Liver (tissue), 9 donors: Measurements from ENCODE around the gene HIF3A. TPM values are rescaled to one million over a fixed set of nuclear protein-coding genes. Genes with fewer than 3 reads are reported as not detected.

ENCODE experiments used
- DNase-seq: peaks from one replicate; pipeline ENCODE4 v3.0.0-alpha.2; 2017; ENCODE audit warnings: low spot score
- H3K27ac ChIP-seq, 2 donors: one replicate each; pipeline ENCODE4 v1.7.0; 2013; ENCODE audit warnings: inconsistent platforms in 2 of 2, low read length in 2 of 2, control low read depth in 1 of 2, low read depth in 1 of 2, mild to moderate bottlenecking in 1 of 2
- H3K27me3 ChIP-seq, 4 donors: one replicate each; pipeline versions ENCODE4 v1.6.1 to v1.7.0; 2013; ENCODE audit warnings: low read length in 3 of 4, inconsistent platforms in 1 of 4, mild to moderate bottlenecking in 1 of 4, moderate library complexity in 1 of 4; ENCODE audit not compliant: control insufficient read depth in 4 of 4, insufficient read depth in 4 of 4
- H3K36me3 ChIP-seq, 4 donors: one replicate each; pipeline versions ENCODE4 v1.6.1 to v1.7.0; 2013; ENCODE audit warnings: low read length in 3 of 4, mild to moderate bottlenecking in 3 of 4, low read depth in 1 of 4, moderate library complexity in 1 of 4; ENCODE audit not compliant: control insufficient read depth in 4 of 4, insufficient read depth in 3 of 4
- H3K4me1 ChIP-seq, 4 donors: one replicate each; pipeline versions ENCODE4 v1.6.1 to v1.7.0; 2013; ENCODE audit warnings: low read length in 3 of 4, mild to moderate bottlenecking in 3 of 4, moderate library complexity in 1 of 4; ENCODE audit not compliant: control insufficient read depth in 4 of 4, insufficient read depth in 4 of 4
- H3K4me3 ChIP-seq, 3 donors: one replicate each; pipeline versions ENCODE4 v1.6.1 to v1.7.0; 2013; ENCODE audit warnings: low read length in 3 of 3, control low read depth in 1 of 3, low read depth in 1 of 3, mild to moderate bottlenecking in 1 of 3
- H3K9ac ChIP-seq, 2 donors: one replicate each; pipeline ENCODE4 v1.7.0; 2013; ENCODE audit warnings: low read length in 2 of 2, mild to moderate bottlenecking in 2 of 2, moderate library complexity in 2 of 2, control low read depth in 1 of 2, low read depth in 1 of 2
- H3K9me3 ChIP-seq, 4 donors: one replicate each; pipeline versions ENCODE4 v1.6.1 to v1.7.0; 2013; ENCODE audit warnings: low read length in 3 of 4; ENCODE audit not compliant: control insufficient read depth in 4 of 4
- ATF3 ChIP-seq: IDR thresholded peaks from 2 replicates; pipeline ENCODE4 v1.6.1; 2016; ENCODE audit warnings: antibody characterized with exemption
- FOXA1 ChIP-seq: IDR thresholded peaks from 2 replicates; pipeline ENCODE4 v1.6.1; 2016; ENCODE audit warnings: antibody characterized with exemption
- GABPA ChIP-seq, 2 donors: IDR thresholded peaks in 1 of 2; conservative IDR thresholded peaks in 1 of 2; 2 replicates each; pipeline ENCODE4 v1.6.1; 2016; ENCODE audit warnings: antibody characterized with exemption in 2 of 2, mild to moderate bottlenecking in 1 of 2, moderate library complexity in 1 of 2
- HNF4A ChIP-seq, 2 donors: conservative IDR thresholded peaks; 2 replicates each; pipeline ENCODE4 v1.6.1; 2016; ENCODE audit warnings: antibody characterized with exemption in 2 of 2, mild to moderate bottlenecking in 2 of 2
- HNF4G ChIP-seq: IDR thresholded peaks from 2 replicates; pipeline ENCODE4 v1.6.1; 2016; ENCODE audit warnings: antibody characterized with exemption
- MAX ChIP-seq: IDR thresholded peaks from 2 replicates; pipeline ENCODE4 v1.6.1; 2016; ENCODE audit warnings: antibody characterized with exemption
- NR2F2 ChIP-seq: IDR thresholded peaks from 2 replicates; pipeline ENCODE4 v1.6.1; 2016; ENCODE audit warnings: antibody characterized with exemption
- RAD21 ChIP-seq, 2 donors: IDR thresholded peaks; 2 replicates each; pipeline ENCODE4 v1.6.1; 2016; ENCODE audit warnings: antibody characterized with exemption in 2 of 2, mild to moderate bottlenecking in 2 of 2
- REST ChIP-seq: IDR thresholded peaks from 2 replicates; pipeline ENCODE4 v1.6.1; 2016; ENCODE audit warnings: antibody characterized with exemption, mild to moderate bottlenecking
- RXRA ChIP-seq, 2 donors: IDR thresholded peaks; 2 replicates each; pipeline ENCODE4 v1.6.1; 2017 to 2018; ENCODE audit warnings: antibody characterized with exemption in 2 of 2, mild to moderate bottlenecking in 1 of 2
- SP1 ChIP-seq: IDR thresholded peaks from 2 replicates; pipeline ENCODE4 v1.6.1; 2018; ENCODE audit warnings: antibody characterized with exemption, mild to moderate bottlenecking
- TAF1 ChIP-seq: conservative IDR thresholded peaks from 2 replicates; pipeline ENCODE4 v1.6.1; 2016; ENCODE audit warnings: antibody characterized with exemption, mild to moderate bottlenecking
- YY1 ChIP-seq: IDR thresholded peaks from 2 replicates; pipeline ENCODE4 v1.6.1; 2016; ENCODE audit warnings: antibody characterized with exemption, mild to moderate bottlenecking
- ZBTB33 ChIP-seq: IDR thresholded peaks from 2 replicates; pipeline ENCODE4 v1.6.1; 2016; ENCODE audit warnings: antibody characterized with exemption
- WGBS: extraction: QIAGEN DNeasy Blood & Tissue Kit; methylation state at CpG from one replicate; pipeline ENCODE4 v1.1.7; 2013; 5-methylcytosine and 5-hydroxymethylcytosine counted together
- polyA plus RNA-seq, 2 donors: library from polyadenylated mRNA; stranded (reverse) in 1 of 2; unstranded in 1 of 2; fragments of 200-250 nt in 1 of 2; fragments of >200 nt in 1 of 2; fragmentation: Nextera tagmentation in 1 of 2; extraction: Ambion mirVana in 1 of 2; gene quantifications; one replicate each; pipeline versions ENCODE4 v1.2.1 to v1.2.3, GENCODE V29; 2013 to 2015
- total RNA-seq, 2 donors: library from RNA; depleted of rRNA; stranded (reverse); fragments of >200 nt; gene quantifications; one replicate each; pipeline ENCODE4 v1.2.3, GENCODE V29; 2014
- donor health status: healthy.
- donor health status: healthy.
- donor health status: healthy.
- donor health status: healthy.
- donor health status: healthy.

Gene HIF3A
- total and polyA plus RNA-seq, 4 donors = 2.2 to 20.5 (median 6.8) TPM

- Histone ChIP-seq H3K9ac (no peak overlapping the region), H3K4me1 (peaks cover 0 to 33% (median 14%) of the 10 kb centered on the region in 4 donors), H3K36me3 (no peaks in the 10 kb centered on the region), H3K27me3 (no peaks in the 10 kb centered on the region), H3K27ac (peak overlapping the region in 1 of 2 donors; percentile 19), H3K4me3 (peak overlapping the region in 1 of 3 donors; percentile 1), H3K9me3 (no peaks in the 10 kb centered on the region)
- 37% methylated on average over 7 of the region's 7 CpGs for WGBS
- TF ChIP-seq MAX (peak; percentile 16), SP1 (no peak)
- DNase-seq = no peak
These were observed 1.7 kb downstream of the HIF3A start for GRCh38 chr19:46298479-46299003.

- Histone ChIP-seq H3K27me3 (no peaks in the 10 kb centered on the region), H3K4me3 (peak overlapping the region in 1 of 3 donors; percentile 27), H3K9ac (no peak overlapping the region), H3K9me3 (no peaks in the 10 kb centered on the region), H3K27ac (no peak overlapping the region), H3K4me1 (peaks cover 0 to 33% (median 14%) of the 10 kb centered on the region in 4 donors), H3K36me3 (peaks cover 0 to 1% (median 0%) of the 10 kb centered on the region in 4 donors)
- 8% methylated on average over 11 of the region's 11 CpGs for WGBS
- TF ChIP-seq RXRA (IDR thresholded peaks at IDR 0.05) (peak in 1 of 2 donors; percentile 40), MAX (peak; percentile 4), YY1 (no peak), HNF4A (conservative IDR thresholded peaks at IDR 0.05) (no peak), FOXA1 (no peak), NR2F2 (peak; percentile 53), SP1 (peak; percentile 75), RAD21 (IDR thresholded peaks at IDR 0.05) (no peak)
- peak; percentile 100 for DNase-seq
These were observed 2.2 kb downstream of the HIF3A start for GRCh38 chr19:46299004-46299509.

- no peak overlapping the region for H3K4me3 ChIP-seq
- no peaks in the 10 kb centered on the region for H3K27me3 ChIP-seq
- no peak for TF ChIP-seq ATF3
- no peak for TF ChIP-seq MAX
- no peak for TF ChIP-seq RXRA (IDR thresholded peaks at IDR 0.05)
- TF ChIP-seq HNF4G = no peak
- TF ChIP-seq TAF1 = no peak
- no peak for TF ChIP-seq ZBTB33
- no peak for TF ChIP-seq REST
- TF ChIP-seq RAD21 (IDR thresholded peaks at IDR 0.05) = no peak
- TF ChIP-seq FOXA1 = no peak
- no peak for TF ChIP-seq GABPA (IDR thresholded peaks at IDR 0.05 in 1 of 2, conservative IDR thresholded peaks at IDR 0.05 in 1 of 2)
- peaks cover 0 to 33% (median 14%) of the 10 kb centered on the region in 4 donors for H3K4me1 ChIP-seq
- H3K9ac ChIP-seq = no peak overlapping the region
- peak overlapping the region in 1 of 2 donors; percentile 44 for H3K27ac ChIP-seq
- no peaks in the 10 kb centered on the region for H3K9me3 ChIP-seq
- peaks cover 0 to 1% (median 0%) of the 10 kb centered on the region in 4 donors for H3K36me3 ChIP-seq
- WGBS = 80% methylated on average over 7 of the region's 7 CpGs
- no peak for DNase-seq
These were observed 2.9 kb downstream of the HIF3A start for GRCh38 chr19:46299695-46300094.
